Measurements from ENCODE around the gene IFNA13. TPM values are rescaled to one million over a fixed set of nuclear protein-coding genes. Genes with fewer than 3 reads are reported as not detected.

The IFNA13 gene
- total RNA-seq, 1 experiment from 2014 or later, result not detected

DNA sequence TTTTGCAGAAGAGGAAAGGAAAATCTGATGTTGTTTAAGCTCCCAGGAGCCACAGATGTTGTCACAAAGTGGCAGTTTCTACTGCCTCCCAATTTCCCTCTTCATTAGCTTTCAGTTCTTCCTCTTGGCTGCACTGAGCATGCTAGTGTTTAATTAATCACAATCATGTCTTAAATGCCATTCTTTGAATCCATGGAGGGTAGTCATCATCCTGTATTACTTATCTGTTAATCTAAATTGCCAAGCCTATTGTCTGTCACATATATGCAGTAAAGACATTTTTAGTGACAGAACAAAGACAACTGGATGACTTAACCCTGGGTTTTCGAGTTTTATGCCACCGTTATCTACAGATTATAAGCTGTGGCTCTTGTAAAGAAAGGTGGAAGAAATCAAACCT lies 47.4 kb downstream of the IFNA13 start:
- Histone ChIP-seq H3K27me3 (ENCODE audit: low read length) (no peaks in the 10 kb centered on the region), H3K9me3 (ENCODE audit: low read length) (no peaks in the 10 kb centered on the region), H3K27ac (ENCODE audit: low read length) (no peak overlapping the region), H3K79me2 (ENCODE audit: low read length) (peaks cover under 1% of the 10 kb centered on the region; the same call in 1 of the 2 replicates), H3K36me3 (ENCODE audit: insufficient read depth, low read length) (no peaks in the 10 kb centered on the region), H3K4me1 (ENCODE audit: low read length) (no peaks in the 10 kb centered on the region), H2AFZ (ENCODE audit: low read length) (no peak overlapping the region), H3K9me2 (replicated peaks; ENCODE audit: insufficient read depth, low read length) (no peaks in the 10 kb centered on the region), H3K9ac (ENCODE audit: low read length) (no peak overlapping the region), H4K20me1 (ENCODE audit: insufficient read depth, low read depth, low read length) (peaks cover under 1% of the 10 kb centered on the region; the same call in 1 of the 2 replicates), H3K4me3 (ENCODE audit: low read length) (no peak overlapping the region), H3K4me2 (ENCODE audit: low read depth, low read length, poor library complexity, severe bottlenecking) (no peak overlapping the region)
- DNase-seq, result no peak

DNA sequence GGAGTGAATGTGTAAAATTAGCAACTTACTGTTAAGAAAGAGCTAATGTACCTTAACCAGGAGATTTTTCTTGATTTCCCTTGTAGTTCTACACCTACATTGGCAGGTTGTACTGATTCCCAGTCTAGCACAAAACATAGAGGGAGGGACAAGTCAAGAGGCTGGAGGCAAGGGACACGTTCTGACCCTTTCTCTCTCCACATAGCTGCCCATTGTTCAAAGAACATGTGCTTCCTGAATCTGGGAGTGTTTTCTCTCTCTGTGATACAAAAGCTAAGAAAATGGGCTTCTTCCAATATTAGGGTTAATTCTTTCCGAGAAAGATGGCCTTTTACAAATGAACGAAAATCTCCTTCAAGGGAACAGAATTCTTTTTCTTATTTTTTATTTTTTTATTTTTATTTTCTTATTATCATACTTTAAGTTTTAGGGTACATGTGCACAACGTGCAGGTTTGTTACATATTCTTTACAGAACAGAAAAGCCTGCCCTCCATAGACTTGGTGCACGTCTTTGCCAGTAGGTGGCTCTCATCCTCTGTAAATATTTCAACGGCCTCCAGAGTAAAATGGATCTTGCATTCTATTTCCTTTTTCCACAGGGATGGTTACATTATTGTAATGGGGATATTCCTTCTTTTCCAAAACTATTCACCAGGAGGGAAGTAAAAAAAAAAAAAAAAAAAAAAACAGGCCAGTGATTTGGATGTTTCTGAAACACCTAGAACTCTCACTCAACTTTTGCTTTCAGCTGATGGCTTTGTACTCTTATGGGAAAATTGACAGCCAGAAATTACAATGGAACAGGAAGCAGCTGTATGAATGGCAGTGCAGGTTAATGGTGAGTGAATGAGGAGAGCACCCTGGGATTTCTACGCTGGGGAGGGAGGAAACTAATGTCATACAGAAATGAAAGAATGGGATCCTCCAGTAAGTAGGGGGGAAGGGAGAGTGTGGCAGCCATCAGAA lies 49.6 kb downstream of the IFNA13 start:
- Histone ChIP-seq H3K4me1 (ENCODE audit: low read length) (no peaks in the 10 kb centered on the region), H3K9me3 (ENCODE audit: low read length) (no peaks in the 10 kb centered on the region), H3K27me3 (ENCODE audit: low read length) (no peaks in the 10 kb centered on the region), H3K79me2 (ENCODE audit: low read length) (no peaks in the 10 kb centered on the region), H3K9ac (ENCODE audit: low read length) (no peak overlapping the region), H4K20me1 (ENCODE audit: insufficient read depth, low read depth, low read length) (no peaks in the 10 kb centered on the region), H2AFZ (ENCODE audit: low read length) (no peak overlapping the region), H3K4me2 (ENCODE audit: low read depth, low read length, poor library complexity, severe bottlenecking) (no peak overlapping the region), H3K27ac (ENCODE audit: low read length) (no peak overlapping the region), H3K9me2 (replicated peaks; ENCODE audit: insufficient read depth, low read length) (no peaks in the 10 kb centered on the region), H3K36me3 (ENCODE audit: insufficient read depth, low read length) (no peaks in the 10 kb centered on the region), H3K4me3 (ENCODE audit: low read length) (no peak overlapping the region)
- peak; percentile 77 for DNase-seq

Other genes with a start within 250 kb of the IFNA13 start
- not detected in 2 replicates for gene IFNW1, start 226.2 kb downstream of the IFNA13 start, total RNA-seq (2014; rRNA removed; shearing (Covaris generic); ENCODE audit: low replicate concordance)
- not detected in 2 replicates for gene IFNA21, start 201.4 kb downstream of the IFNA13 start, total RNA-seq (2014; rRNA removed; shearing (Covaris generic); ENCODE audit: low replicate concordance)
- not detected in 2 replicates for gene IFNA4, start 180.5 kb downstream of the IFNA13 start, total RNA-seq (2014; rRNA removed; shearing (Covaris generic); ENCODE audit: low replicate concordance)
- not detected in 2 replicates for gene IFNA7, start 165.9 kb downstream of the IFNA13 start, total RNA-seq (2014; rRNA removed; shearing (Covaris generic); ENCODE audit: low replicate concordance)
- not detected in 2 replicates for gene IFNA10, start 160.9 kb downstream of the IFNA13 start, total RNA-seq (2014; rRNA removed; shearing (Covaris generic); ENCODE audit: low replicate concordance)
- not detected in 2 replicates for gene IFNA16, start 150.7 kb downstream of the IFNA13 start, total RNA-seq (2014; rRNA removed; shearing (Covaris generic); ENCODE audit: low replicate concordance)
- not detected in 2 replicates for gene IFNA17, start 139.8 kb downstream of the IFNA13 start, total RNA-seq (2014; rRNA removed; shearing (Covaris generic); ENCODE audit: low replicate concordance)
- not detected in 2 replicates for gene IFNA14, start 128.1 kb downstream of the IFNA13 start, total RNA-seq (2014; rRNA removed; shearing (Covaris generic); ENCODE audit: low replicate concordance)
- gene IFNA5, start 62.7 kb downstream of the IFNA13 start, total RNA-seq (2014; rRNA removed; shearing (Covaris generic); ENCODE audit: low replicate concordance), result not detected in 2 replicates
- gene KLHL9, start 32.7 kb downstream of the IFNA13 start, total RNA-seq (2014; rRNA removed; shearing (Covaris generic); ENCODE audit: low replicate concordance), result 14.0 and 21.2 TPM in 2 replicates
- gene IFNA6, start 17.2 kb downstream of the IFNA13 start, total RNA-seq (2014; rRNA removed; shearing (Covaris generic); ENCODE audit: low replicate concordance), result not detected in 2 replicates
- gene IFNA2, start 17.3 kb upstream of the IFNA13 start, total RNA-seq (2014; rRNA removed; shearing (Covaris generic); ENCODE audit: low replicate concordance), result not detected in 2 replicates
- gene IFNA8, start 41.1 kb upstream of the IFNA13 start, total RNA-seq (2014; rRNA removed; shearing (Covaris generic); ENCODE audit: low replicate concordance), result not detected in 2 replicates
- gene IFNA1, start 72.4 kb upstream of the IFNA13 start, total RNA-seq (2014; rRNA removed; shearing (Covaris generic); ENCODE audit: low replicate concordance), result not detected in 2 replicates
- gene IFNE, start 114.3 kb upstream of the IFNA13 start, total RNA-seq (2014; rRNA removed; shearing (Covaris generic); ENCODE audit: low replicate concordance), result not detected in 2 replicates